ENCODE measurements around the gene RAB1B. TPM values are rescaled to one million over a fixed set of nuclear protein-coding genes. Genes with fewer than 3 reads are reported as not detected.

Gene RAB1B
- total and polyA plus RNA-seq, 2 donors (not counting 1 experiment from before 2014, with no cell fraction given), result 77.1 to 77.8 TPM

- Histone ChIP-seq H3K9ac (ENCODE audit: low read length) (no peak overlapping the region), H3K4me1 (ENCODE audit: control insufficient read depth in 2 of 2, insufficient read depth in 2 of 2, low read length in 2 of 2) (peaks cover 24 to 40% of the 10 kb centered on the region in 2 donors), H4K20me1 (ENCODE audit: control insufficient read depth, insufficient read depth, low read length, poor library complexity, severe bottlenecking) (peaks cover 30% of the 10 kb centered on the region), H3K27ac (ENCODE audit: low read length in 2 of 2) (no peak overlapping the region), H3K4me2 (replicated peaks; ENCODE audit: low read depth, low read length, poor library complexity, severe bottlenecking) (no peak overlapping the region), H3K36me3 (replicated peaks in 1 of 2; ENCODE audit: control extremely low read depth in 1 of 2, control insufficient read depth in 1 of 2, extremely low read depth in 1 of 2, insufficient read depth in 2 of 2, low read length in 1 of 2) (peaks cover 0 to 13% of the 10 kb centered on the region in 2 experiments), H3K79me2 (ENCODE audit: control insufficient read depth, insufficient read depth, low read length) (peaks cover 41% of the 10 kb centered on the region), H3K27me3 (replicated peaks in 1 of 4; ENCODE audit: control extremely low read depth in 1 of 4, control insufficient read depth in 3 of 4, insufficient read depth in 4 of 4, low read length in 3 of 4) (peaks cover 0 to 9% (median 0%) of the 10 kb centered on the region in 4 experiments), H2AFZ (ENCODE audit: insufficient read depth, low read depth, low read length, poor library complexity, severe bottlenecking) (no peak overlapping the region), H3K4me3 (ENCODE audit: control extremely low read depth in 1 of 5, extremely low read depth in 1 of 5, insufficient read depth in 1 of 5, low read depth in 2 of 5, low read length in 4 of 5) (no peak overlapping the region), H3K9me3 (ENCODE audit: control extremely low read depth in 1 of 3, control insufficient read depth in 2 of 3, insufficient read depth in 1 of 3, low read length in 2 of 3) (no peaks in the 10 kb centered on the region)
- whole genome bisulfite sequencing (ENCODE audit: insufficient coverage), result 90% methylated on average over 15 of the region's 16 CpGs
- Mint-ChIP-seq H3K27ac (peak overlapping the region; percentile 41), H3K4me1 (peaks cover 41% of the 10 kb centered on the region), H3K4me3 (no peak overlapping the region), H3K9me3 (ENCODE audit: insufficient read depth) (no peaks in the 10 kb centered on the region), H3K27me3 (peaks cover 1% of the 10 kb centered on the region)
- ATAC-seq (ENCODE audit: low read depth), result no peak
- intact Hi-C loops (cut with micrococcal nuclease), result loop anchor here (5.0 kb wide), 1 partner anchor 88 kb away; the partner anchor contains the start of gene SLC29A2
- TF ChIP-seq EZH2 (IDR thresholded peaks at IDR 0.05; ENCODE audit: borderline replicate concordance, insufficient read depth, low read depth, low read length, poor library complexity, severe bottlenecking), result no peak
- TF ChIP-seq CTCF (IDR thresholded peaks at IDR 0.05), result no peak
- ChIA-PET CTCF (interaction anchor here (2.4 to 3.2 kb wide), 2 partner anchors 28 to 62 kb away, joined by 9 to 19 read pairs; no protein-coding TSS in a partner anchor), POLR2A (interaction anchor here (1.4 kb wide), 1 partner anchor 17 kb away, joined by 3 read pairs; the partner anchor contains the start of gene RAB1B)
- peak; percentile 35 for DNase-seq
Measured at GRCh38 chr11:66284526-66285078, 16.2 kb downstream of the RAB1B start.

GRCh38 chr11:66285250-66285947 lies 17.0 kb downstream of the RAB1B start:
- ATAC-seq (ENCODE audit: low read depth) (no peak), DNase-seq (no peak)
- ChIA-PET CTCF (interaction anchor here (2.4 to 3.2 kb wide), 2 partner anchors 27 to 62 kb away, joined by 9 to 19 read pairs; no protein-coding TSS in a partner anchor), POLR2A (no interaction called here)
- peaks cover 26% of the 10 kb centered on the region for H4K20me1 ChIP-seq (ENCODE audit: control insufficient read depth, insufficient read depth, low read length, poor library complexity, severe bottlenecking)
- peaks cover 0 to 13% of the 10 kb centered on the region in 2 experiments for H3K36me3 ChIP-seq (replicated peaks in 1 of 2; ENCODE audit: control extremely low read depth in 1 of 2, control insufficient read depth in 1 of 2, extremely low read depth in 1 of 2, insufficient read depth in 2 of 2, low read length in 1 of 2)
- H3K9me3 ChIP-seq (ENCODE audit: control extremely low read depth in 1 of 3, control insufficient read depth in 2 of 3, insufficient read depth in 1 of 3, low read length in 2 of 3), result no peaks in the 10 kb centered on the region
- H3K9me3 Mint-ChIP-seq (ENCODE audit: insufficient read depth), result no peaks in the 10 kb centered on the region
- intact Hi-C loops (cut with micrococcal nuclease), result loop anchor here (5.0 kb wide), 1 partner anchor 87 kb away; the partner anchor contains the start of gene SLC29A2
- H3K79me2 ChIP-seq (ENCODE audit: control insufficient read depth, insufficient read depth, low read length), result peaks cover 41% of the 10 kb centered on the region
- H3K4me1 ChIP-seq (ENCODE audit: control insufficient read depth in 2 of 2, insufficient read depth in 2 of 2, low read length in 2 of 2), result peaks cover 31 to 47% of the 10 kb centered on the region in 2 donors
- WGBS (ENCODE audit: insufficient coverage), result 95% methylated on average over 8 of the region's 13 CpGs
- H3K27me3 ChIP-seq (replicated peaks in 1 of 4; ENCODE audit: control extremely low read depth in 1 of 4, control insufficient read depth in 3 of 4, insufficient read depth in 4 of 4, low read length in 3 of 4), result peaks cover 0 to 4% (median under 1%) of the 10 kb centered on the region in 4 experiments
- no peaks in the 10 kb centered on the region for H3K27me3 Mint-ChIP-seq
- no peak overlapping the region for H3K4me3 ChIP-seq (ENCODE audit: control extremely low read depth in 1 of 5, extremely low read depth in 1 of 5, insufficient read depth in 1 of 5, low read depth in 2 of 5, low read length in 4 of 5)
- no peak overlapping the region for H3K27ac ChIP-seq (ENCODE audit: low read length in 2 of 2)
- H2AFZ ChIP-seq (ENCODE audit: insufficient read depth, low read depth, low read length, poor library complexity, severe bottlenecking), result no peak overlapping the region
- no peak overlapping the region for H3K9ac ChIP-seq (ENCODE audit: low read length)
- H3K4me3 Mint-ChIP-seq, result no peak overlapping the region
- H3K4me1 Mint-ChIP-seq, result peaks cover 47% of the 10 kb centered on the region
- H3K27ac Mint-ChIP-seq, result no peak overlapping the region
- no peak for TF ChIP-seq CTCF (IDR thresholded peaks at IDR 0.05)
- no peak for TF ChIP-seq EZH2 (IDR thresholded peaks at IDR 0.05; ENCODE audit: borderline replicate concordance, insufficient read depth, low read depth, low read length, poor library complexity, severe bottlenecking)
- H3K4me2 ChIP-seq (replicated peaks; ENCODE audit: low read depth, low read length, poor library complexity, severe bottlenecking), result no peak overlapping the region

Measured in B cell (primary cell).